SK-N-SH (cell line): ENCODE results near the gene SLC2A5. TPM values are rescaled to one million over a fixed set of nuclear protein-coding genes. Genes with fewer than 3 reads are reported as not detected.

Experiments
- CTCF ChIA-PET: fragments of 300-600, 350-600 bp; formaldehyde crosslinking; extraction: SDS; loops from one replicate; lab custom pipeline; 2021; lab: Yijun Ruan, JAX
- POLR2A ChIA-PET: fragments of 350-600 bp; sonication (Branson Sonifier 250); formaldehyde crosslinking; extraction: SDS; loops from one replicate; lab custom pipeline; 2020; ENCODE audit warnings: antibody characterized with exemption, inconsistent platforms; lab: Yijun Ruan, JAX
- DNase-seq: peaks from one replicate; pipeline ENCODE4 v3.0.0; 2012
- H2AFZ ChIP-seq: fragments of 200-600 bp; sonication (generic); 2 replicates; pipeline ENCODE4 v1.8.1; 2016; ENCODE audit warnings: antibody characterized with exemption, mild to moderate bottlenecking, low read depth
- H3F3A ChIP-seq: fragments of 200-600 bp; sonication (generic); replicated peaks from 2 replicates; pipeline ENCODE3; 2016; ENCODE audit warnings: antibody characterized with exemption, mild to moderate bottlenecking; ENCODE audit not compliant: insufficient read depth
- H3K27ac ChIP-seq, 2 experiments: fragments of 200-500 bp in 1 of 2; fragments of 200-600 bp in 1 of 2; sonication (Bioruptor generic) in 1 of 2; sonication (generic), shearing (Covaris generic) in 1 of 2; 2 replicates each; pipeline versions ENCODE4 v1.5.1 to v1.6.1; 2014 to 2016; ENCODE audit warnings: low read depth in 2 of 2, inconsistent platforms in 1 of 2, low read length in 1 of 2, mild to moderate bottlenecking in 1 of 2, mixed read lengths in 1 of 2
- H3K27me3 ChIP-seq: fragments of 200-600 bp; sonication (generic), shearing (Covaris generic); 2 replicates; pipeline ENCODE4 v1.6.1; 2016; ENCODE audit warnings: mixed run types; ENCODE audit not compliant: insufficient read depth
- H3K36me3 ChIP-seq, 2 experiments: fragments of 200-500 bp in 1 of 2; fragments of 200-600 bp in 1 of 2; sonication (Bioruptor generic) in 1 of 2; sonication (generic) in 1 of 2; replicated peaks in 1 of 2; 2 replicates each; pipeline versions ENCODE3 to v1.5.1; 2014 to 2016; ENCODE audit warnings: low read length in 1 of 2, mild to moderate bottlenecking in 1 of 2; ENCODE audit not compliant: insufficient read depth in 2 of 2, control insufficient read depth in 1 of 2
- H3K4me1 ChIP-seq, 2 experiments: fragments of 200-500 bp in 1 of 2; fragments of 200-600 bp in 1 of 2; sonication (Bioruptor generic) in 1 of 2; sonication (generic), shearing (Covaris generic) in 1 of 2; 2 replicates each; pipeline versions ENCODE4 v1.5.1 to v1.6.1; 2014 to 2016; ENCODE audit warnings: low read depth in 1 of 2, low read length in 1 of 2, mixed run types in 1 of 2; ENCODE audit not compliant: insufficient read depth in 2 of 2, control insufficient read depth in 1 of 2
- H3K4me2 ChIP-seq: fragments of 200-600 bp; sonication (generic), shearing (Covaris generic); 2 replicates; pipeline ENCODE4 v1.6.1; 2017; ENCODE audit warnings: mixed run types
- H3K4me3 ChIP-seq, 2 experiments: fragments of 200-500 bp in 1 of 2; fragments of 200-600 bp in 1 of 2; sonication (Bioruptor generic) in 1 of 2; sonication (generic), shearing (Covaris generic) in 1 of 2; 2 replicates each; pipeline versions ENCODE4 v1.5.1 to v1.8.1; 2014 to 2016; ENCODE audit warnings: low read depth in 2 of 2, inconsistent platforms in 1 of 2, low read length in 1 of 2, mild to moderate bottlenecking in 1 of 2, mixed read lengths in 1 of 2, moderate library complexity in 1 of 2
- H3K79me2 ChIP-seq: fragments of 200-600 bp; sonication (generic); 2 replicates; pipeline ENCODE4 v1.8.1; 2017; ENCODE audit warnings: mild to moderate bottlenecking; ENCODE audit not compliant: insufficient read depth
- H3K9ac ChIP-seq: fragments of 200-600 bp; sonication (generic); 2 replicates; pipeline ENCODE4 v1.6.1; 2017; ENCODE audit warnings: mixed run types
- H3K9me2 ChIP-seq: fragments of 200-600 bp; sonication (generic); 2 replicates; pipeline ENCODE4 v1.6.1; 2017; ENCODE audit warnings: mixed run types
- H3K9me3 ChIP-seq: fragments of 200-600 bp; sonication (generic); 2 replicates; pipeline ENCODE4 v1.6.1; 2017; ENCODE audit warnings: mixed run types, mild to moderate bottlenecking, moderate library complexity
- H4K20me1 ChIP-seq: fragments of 200-600 bp; sonication (generic); 2 replicates; pipeline ENCODE4 v1.6.1; 2017; ENCODE audit warnings: mild to moderate bottlenecking, mixed run types; ENCODE audit not compliant: insufficient read depth
- FOSL2 ChIP-seq: IDR thresholded peaks from 2 replicates; pipeline ENCODE4 v1.4.0; 2012; ENCODE audit warnings: low read depth, mild to moderate bottlenecking, moderate library complexity, borderline replicate concordance
- FOXM1 ChIP-seq: IDR thresholded peaks from 2 replicates; pipeline ENCODE4 v1.4.0; 2012; ENCODE audit warnings: low read depth, mild to moderate bottlenecking
- GABPA ChIP-seq: IDR thresholded peaks from 2 replicates; pipeline ENCODE4 v1.4.0; 2012; ENCODE audit warnings: low read depth, mild to moderate bottlenecking
- JUND ChIP-seq: IDR thresholded peaks from 2 replicates; pipeline ENCODE4 v1.4.0; 2012
- MXI1 ChIP-seq: IDR thresholded peaks from 2 replicates; pipeline ENCODE4 v1.6.1; 2012; ENCODE audit warnings: mild to moderate bottlenecking, low read depth, low read length, improper control_type of control experiment
- POLR2AphosphoS5 ChIP-seq: IDR thresholded peaks from 2 replicates; pipeline ENCODE4 v1.6.1; 2012; ENCODE audit warnings: low read depth, low read length
- RAD21 ChIP-seq: IDR thresholded peaks from 2 replicates; pipeline ENCODE4 v1.6.1; 2012; ENCODE audit warnings: mild to moderate bottlenecking, low read length
- RXRA ChIP-seq: IDR thresholded peaks from 2 replicates; pipeline ENCODE4 v1.4.0; 2012; ENCODE audit warnings: low read depth, mild to moderate bottlenecking, borderline replicate concordance
- SMC3 ChIP-seq: IDR thresholded peaks from 2 replicates; pipeline ENCODE4 v1.6.1; 2012; ENCODE audit warnings: low read depth, low read length, improper control_type of control experiment
- USF2 ChIP-seq: fragments of 150-350 bp; IDR thresholded peaks from 2 replicates; pipeline ENCODE4 v1.6.1; 2017; ENCODE audit warnings: antibody characterized with exemption, low read length, low read depth, borderline replicate concordance
- ZBTB33 ChIP-seq: IDR thresholded peaks from 2 replicates; pipeline ENCODE4 v1.4.0; 2012; ENCODE audit warnings: low read depth, borderline replicate concordance
- WGBS: methylation state at CpG from one replicate; pipeline ENCODE4 v1.1.6; 2017; ENCODE audit warnings: low lambda C conversion rate; 5-methylcytosine and 5-hydroxymethylcytosine counted together
- polyA plus RNA-seq, 3 experiments: library from polyadenylated mRNA; depleted of rRNA; stranded (reverse); fragments of >200 nt; gene quantifications; 2 replicates each; pipeline ENCODE4 v1.2.3, GENCODE V29; 2012
- TF ChIP-seq, protein P1 (sequence below): IDR thresholded peaks from 2 replicates; pipeline ENCODE4 v1.4.0; 2012; ENCODE audit warnings: low read depth, borderline replicate concordance
- TF ChIP-seq, protein P2 (sequence below): IDR thresholded peaks from 2 replicates; pipeline ENCODE4; 2012

Gene SLC2A5
- polyA plus RNA-seq, 1 of the 3 experiments (the other 2 are of a cell fraction) = 0.02 TPM

DNA sequence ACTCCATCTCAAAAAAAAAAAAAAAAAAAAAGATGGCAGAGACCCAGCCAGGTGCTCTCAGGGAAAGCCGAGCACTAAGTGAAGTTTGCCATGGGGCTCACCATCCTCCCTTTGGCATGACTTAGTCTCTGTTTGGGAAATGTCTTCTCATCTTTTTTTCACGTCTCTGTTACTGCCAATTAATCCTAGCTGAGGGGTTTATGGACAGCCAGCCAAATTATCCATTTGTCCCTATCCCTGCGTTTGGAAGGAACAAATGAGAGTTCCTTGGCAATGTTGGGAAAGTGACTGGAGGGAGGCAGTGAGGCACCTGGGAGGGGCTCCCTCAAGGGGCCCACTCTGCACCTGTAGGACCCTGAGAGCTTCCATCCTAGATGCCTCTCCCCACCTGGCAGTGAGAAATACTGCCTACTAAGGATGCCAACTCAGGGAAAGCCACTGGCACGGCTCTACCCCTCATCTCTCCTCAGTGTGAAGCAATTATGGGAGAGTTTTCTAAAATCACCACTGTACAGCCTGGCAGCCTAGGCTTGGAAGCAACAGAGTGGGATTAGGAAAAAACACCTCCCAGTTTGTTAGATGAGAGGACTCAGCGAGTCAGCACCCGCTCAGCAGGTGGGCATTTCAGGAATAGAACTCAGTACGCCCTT, 23.4 kb downstream of the SLC2A5 start:
- no peaks in the 10 kb centered on the region for H3K36me3 ChIP-seq

More for the DNA sequence above, 23.4 kb downstream of the SLC2A5 start:
- H3K27ac ChIP-seq = no peak overlapping the region
- no peak overlapping the region for H2AFZ ChIP-seq
- DNase-seq = no peak
- H3K79me2 ChIP-seq = no peaks in the 10 kb centered on the region
- ChIA-PET POLR2A (no interaction called here), CTCF (interaction anchor here (1.1 to 1.7 kb wide), 2 partner anchors 55 to 96 kb away, joined by 3 to 5 read pairs; no protein-coding TSS in a partner anchor)
- no peak for TF ChIP-seq MXI1
- TF ChIP-seq JUND = no peak
- TF ChIP-seq USF2 = no peak
- TF ChIP-seq ZBTB33 = no peak
- no peak for TF ChIP-seq POLR2AphosphoS5
- TF ChIP-seq FOXM1 = no peak
- TF ChIP-seq GABPA = no peak
- TF ChIP-seq, protein P1, sequence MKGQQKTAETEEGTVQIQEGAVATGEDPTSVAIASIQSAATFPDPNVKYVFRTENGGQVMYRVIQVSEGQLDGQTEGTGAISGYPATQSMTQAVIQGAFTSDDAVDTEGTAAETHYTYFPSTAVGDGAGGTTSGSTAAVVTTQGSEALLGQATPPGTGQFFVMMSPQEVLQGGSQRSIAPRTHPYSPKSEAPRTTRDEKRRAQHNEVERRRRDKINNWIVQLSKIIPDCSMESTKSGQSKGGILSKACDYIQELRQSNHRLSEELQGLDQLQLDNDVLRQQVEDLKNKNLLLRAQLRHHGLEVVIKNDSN = no peak
- no peak for TF ChIP-seq SMC3
- no peak for TF ChIP-seq RAD21
- TF ChIP-seq RXRA = no peak
- no peak for TF ChIP-seq FOSL2
- TF ChIP-seq, protein P2, sequence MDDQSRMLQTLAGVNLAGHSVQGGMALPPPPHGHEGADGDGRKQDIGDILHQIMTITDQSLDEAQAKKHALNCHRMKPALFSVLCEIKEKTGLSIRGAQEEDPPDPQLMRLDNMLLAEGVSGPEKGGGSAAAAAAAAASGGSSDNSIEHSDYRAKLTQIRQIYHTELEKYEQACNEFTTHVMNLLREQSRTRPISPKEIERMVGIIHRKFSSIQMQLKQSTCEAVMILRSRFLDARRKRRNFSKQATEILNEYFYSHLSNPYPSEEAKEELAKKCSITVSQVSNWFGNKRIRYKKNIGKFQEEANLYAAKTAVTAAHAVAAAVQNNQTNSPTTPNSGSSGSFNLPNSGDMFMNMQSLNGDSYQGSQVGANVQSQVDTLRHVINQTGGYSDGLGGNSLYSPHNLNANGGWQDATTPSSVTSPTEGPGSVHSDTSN = no peak
- H3K9me2 ChIP-seq = no peaks in the 10 kb centered on the region
- no peak overlapping the region for H3K9ac ChIP-seq
- H3K4me1 ChIP-seq = no peaks in the 10 kb centered on the region
- no peak overlapping the region for H3K4me2 ChIP-seq
- 69% methylated on average over 7 of the region's 7 CpGs for WGBS
- no peaks in the 10 kb centered on the region for H3K27me3 ChIP-seq
- no peaks in the 10 kb centered on the region for H3F3A ChIP-seq
- H4K20me1 ChIP-seq = no peaks in the 10 kb centered on the region
- no peaks in the 10 kb centered on the region for H3K9me3 ChIP-seq
- no peak overlapping the region for H3K4me3 ChIP-seq
